K562 (cell line): ENCODE results near the gene NDUFB8. TPM values are rescaled to one million over a fixed set of nuclear protein-coding genes. Genes with fewer than 3 reads are reported as not detected.

Experiments
- ATAC-seq: fragments of 200-7000 bp; cut with Tn5 transposase; 3 replicates; pipeline ENCODE4 v1.9.1; 2020; ENCODE audit warnings: moderate library complexity
- BruUV-seq: library from RNA; stranded (reverse); fragments of 400-500 nt; replicated peaks from 2 replicates; lab custom pipeline; 2021; lab: Mats Ljungman, UMichigan
- CTCF ChIA-PET: fragments of 300-600 bp; formaldehyde crosslinking; extraction: SDS; loops from one replicate; lab custom pipeline; 2021; ENCODE audit warnings: low intra/inter-chr PET ratio; lab: Yijun Ruan, JAX
- POLR2A ChIA-PET: fragments of 300-600, 350-650 bp; sonication (Branson Sonifier 250); formaldehyde crosslinking; extraction: SDS; loops from one replicate; lab custom pipeline; 2021; ENCODE audit warnings: antibody characterized with exemption, inconsistent platforms; lab: Yijun Ruan, JAX
- DNase-seq, 4 experiments: peaks; one replicate each; pipeline versions ENCODE4 v3.0.0 to v3.0.0-alpha.2; 2011 to 2018; ENCODE audit warnings: low spot score in 3 of 4, mixed read lengths in 3 of 4; ENCODE audit errors: extremely low read depth in 1 of 4
- FAIRE-seq: peaks from 2 replicates; lab custom pipeline; 2011; peaks lifted over from hg19 to GRCh38; lab: Jason Lieb, UNC
- H2AFZ ChIP-seq: 2 replicates; pipeline ENCODE4 v1.6.0; 2011; ENCODE audit warnings: low read depth, low read length, control low read depth, inconsistent platforms
- H3K27ac ChIP-seq: fragments of 200-600 bp; 3 replicates; pipeline ENCODE4 v1.8.0; 2011; ENCODE audit warnings: low read depth, mild to moderate bottlenecking, control low read depth, inconsistent platforms, low read length, moderate library complexity, mixed read lengths; ENCODE audit errors: extremely low read depth
- H3K27me3 ChIP-seq, 2 experiments: fragments of 300-600 bp in 1 of 2; 2 replicates in 1 of 2; 3 replicates in 1 of 2; pipeline versions ENCODE4 v1.6.0 to v1.8.0; 2011; ENCODE audit warnings: inconsistent platforms in 2 of 2, low read length in 2 of 2, mild to moderate bottlenecking in 1 of 2, mixed read lengths in 1 of 2, moderate library complexity in 1 of 2; ENCODE audit not compliant: control insufficient read depth in 2 of 2, insufficient read depth in 2 of 2
- H3K36me3 ChIP-seq: fragments of 300-600 bp; 3 replicates; pipeline ENCODE4 v1.8.0; 2011; ENCODE audit warnings: mild to moderate bottlenecking, low read length, inconsistent platforms; ENCODE audit not compliant: control insufficient read depth, insufficient read depth
- H3K4me1 ChIP-seq, 2 experiments: fragments of 200-600 bp in 1 of 2; replicated peaks in 1 of 2; 2 replicates in 1 of 2; 3 replicates in 1 of 2; pipeline versions ENCODE4 v1.5.1 to v1.8.0; 2011; ENCODE audit warnings: inconsistent platforms in 2 of 2, low read length in 2 of 2, mild to moderate bottlenecking in 1 of 2, mixed read lengths in 1 of 2, moderate library complexity in 1 of 2; ENCODE audit not compliant: control insufficient read depth in 2 of 2, insufficient read depth in 2 of 2
- H3K4me2 ChIP-seq: 2 replicates; pipeline ENCODE4 v1.6.1; 2011; ENCODE audit warnings: low read length, control low read depth, inconsistent platforms, mixed read lengths; ENCODE audit not compliant: insufficient read depth
- H3K4me3 ChIP-seq: fragments of 200-600 bp; sonication (generic), shearing (Covaris generic); 2 replicates; pipeline ENCODE4 v1.5.1; 2016; ENCODE audit warnings: control low read depth, inconsistent platforms
- H3K79me2 ChIP-seq: fragments of 200-600 bp; 3 replicates; pipeline ENCODE4 v1.8.0; 2011; ENCODE audit warnings: low read length, inconsistent platforms; ENCODE audit not compliant: control insufficient read depth, insufficient read depth
- H3K9ac ChIP-seq, 2 experiments: 2 replicates each; pipeline versions ENCODE4 v1.6.0 to v1.6.1; 2011; ENCODE audit warnings: low read depth in 2 of 2, low read length in 2 of 2, control low read depth in 1 of 2, inconsistent platforms in 1 of 2, mild to moderate bottlenecking in 1 of 2, mixed read lengths in 1 of 2; ENCODE audit not compliant: insufficient read depth in 1 of 2
- H3K9me1 ChIP-seq: one replicate; pipeline ENCODE4 v1.6.0; 2011; ENCODE audit warnings: inconsistent platforms, mild to moderate bottlenecking, low read length, moderate library complexity; ENCODE audit not compliant: control insufficient read depth, insufficient read depth
- H3K9me3 ChIP-seq: replicated peaks from 2 replicates; pipeline ENCODE4 v1.5.1; 2011; ENCODE audit warnings: low read depth, low read length, inconsistent platforms; ENCODE audit not compliant: control insufficient read depth, insufficient read depth
- H4K20me1 ChIP-seq: replicated peaks from 2 replicates; pipeline ENCODE4 v1.6.1; 2011; ENCODE audit warnings: low read length, inconsistent platforms, mixed read lengths; ENCODE audit not compliant: control insufficient read depth, insufficient read depth
- CTCF ChIP-seq, 3 experiments: IDR thresholded peaks in 2 of 3; conservative IDR thresholded peaks in 1 of 3; 2 replicates each; pipeline ENCODE4 v1.5.1; 2011 to 2012; ENCODE audit warnings: low read length in 3 of 3, mild to moderate bottlenecking in 3 of 3, control low read depth in 2 of 3, improper control_type of control experiment in 1 of 3, inconsistent platforms in 1 of 3, low read depth in 1 of 3, mixed read lengths in 1 of 3, moderate library complexity in 1 of 3; ENCODE audit not compliant: insufficient read depth in 2 of 3
- KLF16 ChIP-seq: IDR thresholded peaks from 2 replicates; pipeline ENCODE4 v1.6.1; 2016; ENCODE audit warnings: antibody characterized with exemption
- YY1 ChIP-seq, 3 experiments: IDR thresholded peaks; 2 replicates each; pipeline ENCODE4 v1.6.1; 2011; ENCODE audit warnings: low read length in 2 of 3, mild to moderate bottlenecking in 2 of 3, moderate library complexity in 2 of 3, borderline replicate concordance in 1 of 3, control low read depth in 1 of 3, low read depth in 1 of 3; ENCODE audit not compliant: insufficient read depth in 3 of 3, insufficient replicate concordance in 2 of 3, control insufficient read depth in 1 of 3, insufficient read length in 1 of 3; ENCODE audit errors: extremely low read depth in 1 of 3
- ZFPM2 ChIP-seq: fragments of 250-450 bp; sonication (Bioruptor Pico); IDR thresholded peaks from 2 replicates; pipeline ENCODE4 v1.5.1; 2022; ENCODE audit warnings: mild to moderate bottlenecking
- WGBS: fragments of 100-300 bp; shearing (Covaris generic); methylation state at CpG from one replicate; pipeline ENCODE4 v1.1.6; 2016; ENCODE audit warnings: low coverage, mixed read lengths; ENCODE audit not compliant: insufficient coverage; ENCODE audit errors: missing lambda C conversion rate; 5-methylcytosine and 5-hydroxymethylcytosine counted together
- in situ Hi-C: fragments of 300-500 bp; cut with MboI; formaldehyde crosslinking; loops from 4 replicates; pipeline ENCODE4 v1.15.0; 2018; ENCODE audit warnings: inconsistent platforms, mixed read lengths
- intact Hi-C: fragments of 100-400 bp; cut with micrococcal nuclease; formaldehyde crosslinking; loops from 2 replicates; pipeline ENCODE4 v1.14.2; 2022
- polyA plus RNA-seq, 8 experiments: library from polyadenylated mRNA; depleted of rRNA in 4 of 8; stranded (reverse) in 5 of 8; unstranded in 3 of 8; fragments of >200 nt; fragmentation: Nextera tagmentation in 2 of 8; fragmentation: Illumina TruSeq in 1 of 8; extraction: Ambion mirVana in 2 of 8; extraction: Trizol in 1 of 8; gene quantifications; 2 replicates each; pipeline versions ENCODE4 v1.2.1 to v1.2.3, GENCODE V29; 2011 to 2014; ENCODE audit warnings: inconsistent platforms in 1 of 8, missing spikeins in 1 of 8
- total RNA-seq, 7 experiments: library from RNA; depleted of rRNA in 6 of 7; stranded (reverse); fragments of >200 nt in 6 of 7; fragmentation: Illumina TruSeq in 2 of 7; extraction: Trizol in 2 of 7; gene quantifications; 2 replicates each; pipeline versions ENCODE4 v1.2.1 to v1.2.3, GENCODE V29; 2011 to 2021; ENCODE audit warnings: low replicate concordance in 1 of 7
- TF ChIP-seq, protein P1 (sequence below): sonication (generic); formaldehyde crosslinking; IDR thresholded peaks from 2 replicates; pipeline ENCODE4 v1.8.1; 2023; ENCODE audit warnings: mild to moderate bottlenecking, missing genetic modification reagents

NDUFB8 gene
- total and polyA plus RNA-seq, 9 of the 15 experiments (the other 6 are each of a cell fraction or from before 2014, with no cell fraction given), result 131 to 360 (median 199) TPM

GRCh38 chr10:100524638-100525037 lies 5.0 kb downstream of the NDUFB8 start:
- Histone ChIP-seq H3K27me3 (no peaks in the 10 kb centered on the region), H2AFZ (no peak overlapping the region), H4K20me1 (no peaks in the 10 kb centered on the region), H3K9me3 (no peaks in the 10 kb centered on the region), H3K9me1 (no peaks in the 10 kb centered on the region), H3K4me3 (no peak overlapping the region), H3K36me3 (peaks cover 53% of the 10 kb centered on the region), H3K4me2 (no peak overlapping the region), H3K27ac (no peak overlapping the region), H3K9ac (no peak overlapping the region), H3K4me1 (peaks cover 2 to 10% of the 10 kb centered on the region in 2 experiments; a peak in 3 of 5 replicates), H3K79me2 (peaks cover 18% of the 10 kb centered on the region)
- ChIA-PET CTCF (no interaction called here), POLR2A (interaction anchor here (1.1 kb wide), 1 partner anchor 217 kb away, joined by 3 read pairs; no protein-coding TSS in a partner anchor)
- ATAC-seq (no peak), DNase-seq (no peak), FAIRE-seq (no peak)
- TF ChIP-seq ZFPM2 (CRISPR knock-in tag) (no peak), CTCF (IDR thresholded peaks at IDR 0.05 in 2 of 3, conservative IDR thresholded peaks at IDR 0.05 in 1 of 3; ENCODE audit: insufficient read depth in 2 of 3, low read depth in 1 of 3, low read length in 3 of 3) (peak in 1 of 3 experiments; percentile 3; a peak in 1 of 6 replicates), KLF16 (no peak), YY1 (IDR thresholded peaks at IDR 0.05; ENCODE audit: borderline replicate concordance in 1 of 3, control insufficient read depth in 1 of 3, extremely low read depth in 1 of 3, insufficient read depth in 3 of 3, insufficient read length in 1 of 3, insufficient replicate concordance in 2 of 3, low read depth in 1 of 3, low read length in 2 of 3) (peak in 1 of 3 experiments; percentile 23)
- TF ChIP-seq, protein P1, sequence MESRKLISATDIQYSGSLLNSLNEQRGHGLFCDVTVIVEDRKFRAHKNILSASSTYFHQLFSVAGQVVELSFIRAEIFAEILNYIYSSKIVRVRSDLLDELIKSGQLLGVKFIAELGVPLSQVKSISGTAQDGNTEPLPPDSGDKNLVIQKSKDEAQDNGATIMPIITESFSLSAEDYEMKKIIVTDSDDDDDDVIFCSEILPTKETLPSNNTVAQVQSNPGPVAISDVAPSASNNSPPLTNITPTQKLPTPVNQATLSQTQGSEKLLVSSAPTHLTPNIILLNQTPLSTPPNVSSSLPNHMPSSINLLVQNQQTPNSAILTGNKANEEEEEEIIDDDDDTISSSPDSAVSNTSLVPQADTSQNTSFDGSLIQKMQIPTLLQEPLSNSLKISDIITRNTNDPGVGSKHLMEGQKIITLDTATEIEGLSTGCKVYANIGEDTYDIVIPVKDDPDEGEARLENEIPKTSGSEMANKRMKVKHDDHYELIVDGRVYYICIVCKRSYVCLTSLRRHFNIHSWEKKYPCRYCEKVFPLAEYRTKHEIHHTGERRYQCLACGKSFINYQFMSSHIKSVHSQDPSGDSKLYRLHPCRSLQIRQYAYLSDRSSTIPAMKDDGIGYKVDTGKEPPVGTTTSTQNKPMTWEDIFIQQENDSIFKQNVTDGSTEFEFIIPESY (CRISPR knock-in tag), result peak; percentile 36; the same call in 1 of the 2 replicates
- WGBS, result 89% methylated on average over 2 of the region's 2 CpGs
- BruUV-seq, result no TSS peak
- intact Hi-C loops (no loop called here), in situ Hi-C loops (no loop called here)
